ENCODE results near the gene WWOX.

- TF ChIP-seq CTCF (IDR thresholded peaks at IDR 0.05): no peak
- no peak for TF ChIP-seq POLR2A (IDR thresholded peaks at IDR 0.05)
Measured at GRCh38 chr16:78386557-78387324, 287.3 kb downstream of the WWOX start.

Measured in thyroid gland (tissue), 4 donors.